ENCODE measurements around the gene SEC14L3.

DNA sequence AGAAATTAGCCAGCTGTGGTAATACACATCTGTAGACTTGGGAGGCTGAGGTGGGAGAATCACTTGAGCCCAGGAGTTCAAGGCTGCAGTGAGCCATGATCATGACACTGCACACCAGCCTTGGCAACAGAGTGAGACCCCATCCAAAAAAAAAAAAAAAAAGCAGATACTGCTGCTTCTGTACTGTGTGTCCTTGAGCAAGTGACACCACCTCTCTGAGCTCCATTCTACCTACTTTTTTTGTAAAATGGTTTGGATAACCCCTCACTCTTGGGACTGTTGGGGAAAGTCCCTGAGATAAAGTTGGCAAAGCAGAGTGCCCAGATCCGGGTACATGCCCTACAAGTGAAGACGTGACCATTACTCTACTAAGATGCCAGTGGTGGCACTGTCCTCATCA is 2.7 kb downstream of the SEC14L3 start:
- TF ChIP-seq ZNF274 (IDR thresholded peaks at IDR 0.05; ENCODE audit: low read depth, low read length) (no peak), SUZ12 (IDR thresholded peaks at IDR 0.05; ENCODE audit: extremely low read depth, insufficient read depth, insufficient read length) (no peak), YY1 (IDR thresholded peaks at IDR 0.05; ENCODE audit: insufficient read depth, insufficient read length) (no peak)
